Measurements from ENCODE around the gene DMD. TPM values are rescaled to one million over a fixed set of nuclear protein-coding genes. Genes with fewer than 3 reads are reported as not detected.

Gene DMD
- total RNA-seq, 1 experiment from 2014 or later = 25.3 TPM

DNA sequence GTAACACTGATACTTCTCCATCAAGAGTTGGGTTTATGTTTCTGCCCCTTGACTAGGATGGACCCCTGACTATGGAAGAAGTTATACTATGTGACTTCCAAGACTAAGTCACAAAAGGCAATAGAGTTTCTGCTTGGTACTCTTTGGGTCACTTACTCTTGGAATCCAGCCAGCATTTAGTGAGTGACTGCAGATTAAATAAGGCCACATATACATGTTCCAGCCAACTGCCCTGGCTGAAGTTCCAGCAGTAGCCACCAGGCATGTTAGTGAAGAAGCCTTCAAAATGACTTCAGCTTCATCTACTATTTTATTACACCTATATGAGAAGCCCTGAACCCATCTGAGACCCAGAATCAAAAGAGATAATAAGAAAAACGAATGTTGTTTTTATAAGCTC is 524.0 kb downstream of the DMD start:
- Histone ChIP-seq H4K20me1 (ENCODE audit: insufficient read depth) (no peaks in the 10 kb centered on the region), H3K79me2 (ENCODE audit: low read depth) (no peaks in the 10 kb centered on the region), H3K9me3 (ENCODE audit: insufficient read depth, low read depth) (no peaks in the 10 kb centered on the region), H3K4me1 (replicated peaks; ENCODE audit: insufficient read depth) (no peaks in the 10 kb centered on the region), H3K9me2 (ENCODE audit: insufficient read depth) (no peaks in the 10 kb centered on the region), H3F3A (ENCODE audit: insufficient read depth, low read depth) (no peaks in the 10 kb centered on the region), H2AFZ (no peak overlapping the region), H3K27me3 (ENCODE audit: insufficient read depth, low read depth) (no peaks in the 10 kb centered on the region), H3K4me2 (no peak overlapping the region), H3K27ac (no peak overlapping the region), H3K36me3 (ENCODE audit: low read depth) (no peaks in the 10 kb centered on the region), H3K4me3 (no peak overlapping the region)
- no TSS peak for BruUV-seq (replicated peaks)
- no peak for TF ChIP-seq EZH2 (IDR thresholded peaks at IDR 0.05; ENCODE audit: low read depth)
- TF ChIP-seq, protein P1, sequence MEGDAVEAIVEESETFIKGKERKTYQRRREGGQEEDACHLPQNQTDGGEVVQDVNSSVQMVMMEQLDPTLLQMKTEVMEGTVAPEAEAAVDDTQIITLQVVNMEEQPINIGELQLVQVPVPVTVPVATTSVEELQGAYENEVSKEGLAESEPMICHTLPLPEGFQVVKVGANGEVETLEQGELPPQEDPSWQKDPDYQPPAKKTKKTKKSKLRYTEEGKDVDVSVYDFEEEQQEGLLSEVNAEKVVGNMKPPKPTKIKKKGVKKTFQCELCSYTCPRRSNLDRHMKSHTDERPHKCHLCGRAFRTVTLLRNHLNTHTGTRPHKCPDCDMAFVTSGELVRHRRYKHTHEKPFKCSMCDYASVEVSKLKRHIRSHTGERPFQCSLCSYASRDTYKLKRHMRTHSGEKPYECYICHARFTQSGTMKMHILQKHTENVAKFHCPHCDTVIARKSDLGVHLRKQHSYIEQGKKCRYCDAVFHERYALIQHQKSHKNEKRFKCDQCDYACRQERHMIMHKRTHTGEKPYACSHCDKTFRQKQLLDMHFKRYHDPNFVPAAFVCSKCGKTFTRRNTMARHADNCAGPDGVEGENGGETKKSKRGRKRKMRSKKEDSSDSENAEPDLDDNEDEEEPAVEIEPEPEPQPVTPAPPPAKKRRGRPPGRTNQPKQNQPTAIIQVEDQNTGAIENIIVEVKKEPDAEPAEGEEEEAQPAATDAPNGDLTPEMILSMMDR (conservative IDR thresholded peaks at IDR 0.05) = no peak
- DNase-seq = no peak
- intact Hi-C loops (cut with micrococcal nuclease; ENCODE audit: unreplicated experiment) = no loop called here
- ChIA-PET CTCF (no interaction called here), POLR2A (ENCODE audit: unreplicated experiment) (no interaction called here)

DNA sequence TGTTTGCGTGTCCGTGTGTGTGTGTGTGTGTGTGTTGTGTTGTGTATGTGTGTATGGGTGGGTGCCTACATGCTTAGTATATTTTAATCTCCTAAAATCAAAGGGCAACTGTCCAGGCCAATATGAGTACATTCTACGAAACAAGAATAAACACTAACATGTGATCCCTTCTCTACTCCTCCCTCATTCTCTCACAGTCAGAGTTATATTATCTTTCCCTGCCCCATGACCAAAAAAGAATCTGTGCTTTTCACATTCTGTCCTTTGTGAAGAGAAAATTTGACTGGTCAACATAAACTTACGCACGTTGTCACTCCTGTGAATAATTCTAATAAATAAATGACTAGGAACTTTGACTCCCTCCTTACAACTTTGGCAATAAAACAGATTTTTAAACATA is 532.9 kb downstream of the DMD start:
- intact Hi-C loops (cut with micrococcal nuclease; ENCODE audit: unreplicated experiment) = no loop called here
- BruUV-seq (replicated peaks) = no TSS peak
- no peaks in the 10 kb centered on the region for H3K9me2 ChIP-seq (ENCODE audit: insufficient read depth)
- H3K4me2 ChIP-seq = no peak overlapping the region
- ChIA-PET CTCF (no interaction called here), POLR2A (ENCODE audit: unreplicated experiment) (no interaction called here)
- H3F3A ChIP-seq (ENCODE audit: insufficient read depth, low read depth) = no peaks in the 10 kb centered on the region
- no peaks in the 10 kb centered on the region for H4K20me1 ChIP-seq (ENCODE audit: insufficient read depth)
- H3K27me3 ChIP-seq (ENCODE audit: insufficient read depth, low read depth) = no peaks in the 10 kb centered on the region
- H3K4me1 ChIP-seq (replicated peaks; ENCODE audit: insufficient read depth) = no peaks in the 10 kb centered on the region
- no peaks in the 10 kb centered on the region for H3K9me3 ChIP-seq (ENCODE audit: insufficient read depth, low read depth)
- H3K36me3 ChIP-seq (ENCODE audit: low read depth) = no peaks in the 10 kb centered on the region
- H2AFZ ChIP-seq = no peak overlapping the region
- H3K27ac ChIP-seq = no peak overlapping the region
- TF ChIP-seq, protein P1 (conservative IDR thresholded peaks at IDR 0.05) = no peak
- TF ChIP-seq EZH2 (IDR thresholded peaks at IDR 0.05; ENCODE audit: low read depth) = no peak
- no peak for DNase-seq
- H3K79me2 ChIP-seq (ENCODE audit: low read depth) = no peaks in the 10 kb centered on the region
- no peak overlapping the region for H3K4me3 ChIP-seq

DNA sequence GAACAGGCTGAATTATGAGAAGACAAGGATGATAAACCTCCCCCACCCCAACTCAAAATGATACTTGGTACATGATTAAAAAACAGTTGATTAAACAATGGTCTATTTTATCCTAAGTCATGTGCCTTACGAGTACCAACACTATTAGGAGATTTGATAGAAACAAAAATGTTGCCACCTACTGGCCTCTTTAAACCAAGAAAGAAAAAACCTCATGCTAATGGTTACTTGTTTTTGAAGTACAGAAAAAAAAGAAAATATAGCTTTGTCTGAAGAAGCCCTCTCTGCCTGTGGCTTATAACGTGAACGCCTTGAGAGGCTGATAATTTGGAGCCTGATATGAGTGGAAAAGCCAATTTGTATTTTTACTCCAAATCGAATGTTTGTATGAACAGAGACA is 538.2 kb downstream of the DMD start:
- H3K9me3 ChIP-seq (ENCODE audit: insufficient read depth, low read depth) = no peaks in the 10 kb centered on the region
- no peaks in the 10 kb centered on the region for H3K9me2 ChIP-seq (ENCODE audit: insufficient read depth)
- H3K4me1 ChIP-seq (replicated peaks; ENCODE audit: insufficient read depth) = no peaks in the 10 kb centered on the region
- H3K4me2 ChIP-seq = no peak overlapping the region
- no peaks in the 10 kb centered on the region for H3K79me2 ChIP-seq (ENCODE audit: low read depth)
- intact Hi-C loops (cut with micrococcal nuclease; ENCODE audit: unreplicated experiment) = no loop called here
- H4K20me1 ChIP-seq (ENCODE audit: insufficient read depth) = no peaks in the 10 kb centered on the region
- no peak for DNase-seq
- no peak for TF ChIP-seq EZH2 (IDR thresholded peaks at IDR 0.05; ENCODE audit: low read depth)
- TF ChIP-seq, protein P1 (conservative IDR thresholded peaks at IDR 0.05) = peak; percentile 42; the same call in 1 of the 2 replicates
- no peak overlapping the region for H2AFZ ChIP-seq
- no peak overlapping the region for H3K4me3 ChIP-seq
- no TSS peak for BruUV-seq (replicated peaks)
- no peak overlapping the region for H3K27ac ChIP-seq
- no peaks in the 10 kb centered on the region for H3K36me3 ChIP-seq (ENCODE audit: low read depth)
- H3F3A ChIP-seq (ENCODE audit: insufficient read depth, low read depth) = no peaks in the 10 kb centered on the region
- H3K27me3 ChIP-seq (ENCODE audit: insufficient read depth, low read depth) = no peaks in the 10 kb centered on the region
- POLR2A ChIA-PET (ENCODE audit: unreplicated experiment) = no interaction called here
- CTCF ChIA-PET = no interaction called here
